Measurements from ENCODE around the gene TTC29. TPM values are rescaled to one million over a fixed set of nuclear protein-coding genes. Genes with fewer than 3 reads are reported as not detected.

Gene TTC29
- total RNA-seq, 1 donor from 2014 or later = not detected

DNA sequence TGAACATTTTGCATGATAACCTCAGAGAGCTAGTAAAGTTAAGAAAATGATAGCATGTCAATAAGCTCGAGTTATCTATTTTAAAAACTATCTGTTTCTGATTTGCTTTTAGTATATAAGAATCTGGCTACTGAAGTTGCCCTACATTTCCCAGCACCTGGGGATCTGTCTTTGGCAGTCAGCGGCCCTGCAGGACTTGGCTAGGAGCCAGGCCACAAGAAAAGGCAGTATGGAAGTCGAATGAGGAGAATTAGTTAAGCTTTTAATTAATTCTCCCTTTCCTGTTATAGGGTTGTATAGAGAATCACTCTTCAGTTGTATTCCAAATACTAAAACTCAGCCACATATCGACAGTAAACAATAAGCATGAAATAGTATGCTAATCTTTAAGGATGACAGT, 284.3 kb downstream of the TTC29 start:
- TF ChIP-seq, protein P1, sequence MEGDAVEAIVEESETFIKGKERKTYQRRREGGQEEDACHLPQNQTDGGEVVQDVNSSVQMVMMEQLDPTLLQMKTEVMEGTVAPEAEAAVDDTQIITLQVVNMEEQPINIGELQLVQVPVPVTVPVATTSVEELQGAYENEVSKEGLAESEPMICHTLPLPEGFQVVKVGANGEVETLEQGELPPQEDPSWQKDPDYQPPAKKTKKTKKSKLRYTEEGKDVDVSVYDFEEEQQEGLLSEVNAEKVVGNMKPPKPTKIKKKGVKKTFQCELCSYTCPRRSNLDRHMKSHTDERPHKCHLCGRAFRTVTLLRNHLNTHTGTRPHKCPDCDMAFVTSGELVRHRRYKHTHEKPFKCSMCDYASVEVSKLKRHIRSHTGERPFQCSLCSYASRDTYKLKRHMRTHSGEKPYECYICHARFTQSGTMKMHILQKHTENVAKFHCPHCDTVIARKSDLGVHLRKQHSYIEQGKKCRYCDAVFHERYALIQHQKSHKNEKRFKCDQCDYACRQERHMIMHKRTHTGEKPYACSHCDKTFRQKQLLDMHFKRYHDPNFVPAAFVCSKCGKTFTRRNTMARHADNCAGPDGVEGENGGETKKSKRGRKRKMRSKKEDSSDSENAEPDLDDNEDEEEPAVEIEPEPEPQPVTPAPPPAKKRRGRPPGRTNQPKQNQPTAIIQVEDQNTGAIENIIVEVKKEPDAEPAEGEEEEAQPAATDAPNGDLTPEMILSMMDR (IDR thresholded peaks at IDR 0.05; ENCODE audit: insufficient read depth, low read depth, low read length) = no peak
- TF ChIP-seq EZH2 (IDR thresholded peaks at IDR 0.05; ENCODE audit: insufficient read depth, low read length) = no peak
- no peaks in the 10 kb centered on the region for H3K9me3 ChIP-seq (ENCODE audit: insufficient read depth, low read depth, low read length)
- Mint-ChIP-seq H3K36me3 (ENCODE audit: low read depth, unreplicated experiment) (peaks cover 1% of the 10 kb centered on the region), H3K27ac (ENCODE audit: unreplicated experiment) (no peak overlapping the region), H3K4me1 (ENCODE audit: low read depth, unreplicated experiment) (no peaks in the 10 kb centered on the region), H3K4me3 (ENCODE audit: unreplicated experiment) (no peak overlapping the region), H3K9me3 (ENCODE audit: unreplicated experiment) (no peaks in the 10 kb centered on the region), H3K27me3 (ENCODE audit: low read depth, unreplicated experiment) (peaks cover 21% of the 10 kb centered on the region)
- no peaks in the 10 kb centered on the region for H3K79me2 ChIP-seq (ENCODE audit: insufficient read depth, low read length)
- H2AFZ ChIP-seq (ENCODE audit: low read depth, low read length) = no peak overlapping the region
- no peaks in the 10 kb centered on the region for H3K4me1 ChIP-seq (ENCODE audit: insufficient read depth, low read length)
- no peak overlapping the region for H3K4me3 ChIP-seq (ENCODE audit: insufficient read depth, low read depth, low read length)
- DNase-seq (ENCODE audit: low read depth) = no peak
- no peak overlapping the region for H3K27ac ChIP-seq (ENCODE audit: low read depth, low read length)
- FAIRE-seq = no peak
- no peaks in the 10 kb centered on the region for H3K27me3 ChIP-seq (ENCODE audit: insufficient read depth, low read length)
- H3K9ac ChIP-seq (ENCODE audit: low read length) = no peak overlapping the region
- no peaks in the 10 kb centered on the region for H4K20me1 ChIP-seq (ENCODE audit: insufficient read depth, low read length)
- no peaks in the 10 kb centered on the region for H3K36me3 ChIP-seq (ENCODE audit: insufficient read depth, low read length)
- H3K4me2 ChIP-seq (ENCODE audit: low read length) = no peak overlapping the region
